ENCODE results near the gene UNC45B.
"Not testable (repeated sequence)": the region's sequence is repeated elsewhere in the genome, so short reads cannot be mapped to it uniquely, and the experiment has no call there.

- TF ChIP-seq CTCF (IDR thresholded peaks at IDR 0.05; ENCODE audit: extremely low read depth in 1 of 2, insufficient read depth in 1 of 2, low read depth in 1 of 2, low read length in 2 of 2); EZH2 (IDR thresholded peaks at IDR 0.05; ENCODE audit: borderline replicate concordance, low read depth, low read length, severe bottlenecking); POLR2A (IDR thresholded peaks at IDR 0.05; ENCODE audit: low read depth, low read length); JUN (IDR thresholded peaks at IDR 0.05; ENCODE audit: borderline replicate concordance, insufficient read depth, insufficient read length, low read depth); POLR2AphosphoS5 (IDR thresholded peaks at IDR 0.05; ENCODE audit: insufficient read depth, low read depth, low read length); FOS (IDR thresholded peaks at IDR 0.05; ENCODE audit: borderline replicate concordance, insufficient read depth, low read length): not testable (repeated sequence)
Observed at GRCh38 chr17:35234315-35234714, 86.7 kb downstream of the UNC45B start.

Data from endothelial cell of umbilical vein (primary cell).